ENCODE data around the gene OR4N2. TPM values are rescaled to one million over a fixed set of nuclear protein-coding genes. Genes with fewer than 3 reads are reported as not detected.

OR4N2 gene
- total RNA-seq, 1 experiment from 2014 or later = not detected

DNA sequence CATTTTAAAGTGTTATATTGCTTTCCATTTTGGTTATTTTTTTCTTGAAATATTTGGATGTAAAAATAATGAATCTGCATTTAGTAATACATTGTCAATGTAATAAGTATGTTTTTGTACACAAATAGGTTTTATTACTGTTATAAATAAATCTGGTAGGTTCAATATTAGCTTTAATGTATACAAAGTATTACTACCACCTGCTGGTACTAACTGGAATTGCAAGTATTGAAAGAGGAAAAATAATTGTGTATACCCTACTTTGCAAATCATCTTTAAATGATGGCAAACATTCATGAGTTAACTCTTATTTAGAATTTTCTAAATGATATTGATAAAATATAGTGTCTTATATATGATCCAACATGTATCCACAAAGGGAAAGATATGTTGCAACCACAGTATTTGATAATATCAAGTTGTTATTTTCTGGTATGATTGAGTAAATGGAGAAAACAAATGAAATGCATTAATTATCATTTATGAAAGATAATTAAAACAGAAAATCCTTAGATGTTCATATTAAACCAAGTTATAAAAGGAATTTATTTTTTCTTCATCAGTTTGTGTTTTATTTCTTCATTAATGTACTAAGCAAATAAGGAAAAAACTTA is 74.6 kb downstream of the OR4N2 start:
- RAD21 ChIA-PET (ENCODE audit: low non-redundant PET in 1 of 2, low total read pairs in 2 of 2, uncharacterized antibody in 2 of 2, unreplicated experiment in 2 of 2) = no interaction called here
- no peak overlapping the region for H3K27ac ChIP-seq (ENCODE audit: low read depth, low read length)
- POLR2A ChIA-PET = no interaction called here
- no TSS peak for BruUV-seq (replicated peaks)
- intact Hi-C loops (cut with micrococcal nuclease) = no loop called here
- TF ChIP-seq POLR2A (IDR thresholded peaks at IDR 0.05; ENCODE audit: borderline replicate concordance, extremely low read depth, insufficient read depth, insufficient read length) (no peak), SIN3A (IDR thresholded peaks at IDR 0.05; ENCODE audit: low read depth) (no peak), ZFX (IDR thresholded peaks at IDR 0.05) (no peak), EZH2 (IDR thresholded peaks at IDR 0.05) (no peak), EZH2phosphoT487 (IDR thresholded peaks at IDR 0.05; ENCODE audit: borderline replicate concordance) (no peak), RAD21 (IDR thresholded peaks at IDR 0.05; ENCODE audit: low read depth) (0 out of 2 replicates have a peak, but pooled peaks have one; percentile 5), SP1 (IDR thresholded peaks at IDR 0.05; ENCODE audit: low read depth) (no peak)
- TF ChIP-seq, protein P1, sequence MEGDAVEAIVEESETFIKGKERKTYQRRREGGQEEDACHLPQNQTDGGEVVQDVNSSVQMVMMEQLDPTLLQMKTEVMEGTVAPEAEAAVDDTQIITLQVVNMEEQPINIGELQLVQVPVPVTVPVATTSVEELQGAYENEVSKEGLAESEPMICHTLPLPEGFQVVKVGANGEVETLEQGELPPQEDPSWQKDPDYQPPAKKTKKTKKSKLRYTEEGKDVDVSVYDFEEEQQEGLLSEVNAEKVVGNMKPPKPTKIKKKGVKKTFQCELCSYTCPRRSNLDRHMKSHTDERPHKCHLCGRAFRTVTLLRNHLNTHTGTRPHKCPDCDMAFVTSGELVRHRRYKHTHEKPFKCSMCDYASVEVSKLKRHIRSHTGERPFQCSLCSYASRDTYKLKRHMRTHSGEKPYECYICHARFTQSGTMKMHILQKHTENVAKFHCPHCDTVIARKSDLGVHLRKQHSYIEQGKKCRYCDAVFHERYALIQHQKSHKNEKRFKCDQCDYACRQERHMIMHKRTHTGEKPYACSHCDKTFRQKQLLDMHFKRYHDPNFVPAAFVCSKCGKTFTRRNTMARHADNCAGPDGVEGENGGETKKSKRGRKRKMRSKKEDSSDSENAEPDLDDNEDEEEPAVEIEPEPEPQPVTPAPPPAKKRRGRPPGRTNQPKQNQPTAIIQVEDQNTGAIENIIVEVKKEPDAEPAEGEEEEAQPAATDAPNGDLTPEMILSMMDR (IDR thresholded peaks at IDR 0.05 in 2 of 3, conservative IDR thresholded peaks at IDR 0.05 in 1 of 3; ENCODE audit: borderline replicate concordance in 1 of 3, insufficient read depth in 1 of 3, low read depth in 2 of 3, low read length in 2 of 3) = peak in 2 of 3 experiments; percentile 51 to 78; a peak in 4 of 6 replicates
- TF ChIP-seq, protein P2, sequence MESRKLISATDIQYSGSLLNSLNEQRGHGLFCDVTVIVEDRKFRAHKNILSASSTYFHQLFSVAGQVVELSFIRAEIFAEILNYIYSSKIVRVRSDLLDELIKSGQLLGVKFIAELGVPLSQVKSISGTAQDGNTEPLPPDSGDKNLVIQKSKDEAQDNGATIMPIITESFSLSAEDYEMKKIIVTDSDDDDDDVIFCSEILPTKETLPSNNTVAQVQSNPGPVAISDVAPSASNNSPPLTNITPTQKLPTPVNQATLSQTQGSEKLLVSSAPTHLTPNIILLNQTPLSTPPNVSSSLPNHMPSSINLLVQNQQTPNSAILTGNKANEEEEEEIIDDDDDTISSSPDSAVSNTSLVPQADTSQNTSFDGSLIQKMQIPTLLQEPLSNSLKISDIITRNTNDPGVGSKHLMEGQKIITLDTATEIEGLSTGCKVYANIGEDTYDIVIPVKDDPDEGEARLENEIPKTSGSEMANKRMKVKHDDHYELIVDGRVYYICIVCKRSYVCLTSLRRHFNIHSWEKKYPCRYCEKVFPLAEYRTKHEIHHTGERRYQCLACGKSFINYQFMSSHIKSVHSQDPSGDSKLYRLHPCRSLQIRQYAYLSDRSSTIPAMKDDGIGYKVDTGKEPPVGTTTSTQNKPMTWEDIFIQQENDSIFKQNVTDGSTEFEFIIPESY (IDR thresholded peaks at IDR 0.05; ENCODE audit: extremely low read depth, insufficient replicate concordance, low read length) = no peak
- H3K79me2 ChIP-seq (ENCODE audit: insufficient read depth, low read length) = no peaks in the 10 kb centered on the region
- no peak overlapping the region for H3K4me3 ChIP-seq (replicated peaks in 1 of 2; ENCODE audit: low read depth in 1 of 2, low read length in 2 of 2)
- CTCF ChIA-PET = interaction anchor here (1.0 kb wide), 1 partner anchor 349 kb away, joined by 3 read pairs; no protein-coding TSS in a partner anchor
- H3K9ac ChIP-seq (ENCODE audit: low read length) = no peak overlapping the region
- H2AFZ ChIP-seq (ENCODE audit: low read depth, low read length, poor library complexity, severe bottlenecking) = no peak overlapping the region
- no peak overlapping the region for H3K4me2 ChIP-seq (ENCODE audit: low read length)
- DNase-seq (ENCODE audit: low read depth, low spot score) (peak; percentile 4), ATAC-seq (no peak)
- H4K20me1 ChIP-seq (ENCODE audit: insufficient read depth) = no peaks in the 10 kb centered on the region
- H3K9me3 ChIP-seq (ENCODE audit: control insufficient read depth in 1 of 2, insufficient read depth in 1 of 2, low read depth in 1 of 2, low read length in 2 of 2) = peaks cover 11 to 33% of the 10 kb centered on the region in 2 experiments; a peak in 3 of 4 replicates
- no peaks in the 10 kb centered on the region for H3K36me3 ChIP-seq (ENCODE audit: control insufficient read depth in 1 of 2, insufficient read depth in 2 of 2, low read length in 2 of 2)
- H3K9me2 ChIP-seq (ENCODE audit: insufficient read depth) = no peaks in the 10 kb centered on the region
- no peaks in the 10 kb centered on the region; a peak in 1 of 4 replicates for H3K4me1 ChIP-seq (ENCODE audit: control insufficient read depth in 1 of 2, insufficient read depth in 2 of 2, low read length in 2 of 2)
- no peaks in the 10 kb centered on the region for H3K27me3 ChIP-seq (ENCODE audit: insufficient read depth, low read length)

Other genes with a start within 250 kb of the OR4N2 start
- not detected for gene OR11H2, start 89.9 kb upstream of the OR4N2 start, total RNA-seq (2021; ENCODE audit: unreplicated experiment)
- gene OR4Q3, start 60.2 kb upstream of the OR4N2 start, total RNA-seq (2021; ENCODE audit: unreplicated experiment) = not detected
- gene OR4M1, start 30.3 kb upstream of the OR4N2 start, total RNA-seq (2021; ENCODE audit: unreplicated experiment) = not detected
- not detected for gene OR4K2, start 71.4 kb downstream of the OR4N2 start, total RNA-seq (2021; ENCODE audit: unreplicated experiment)
- not detected for gene OR4K5, start 116.8 kb downstream of the OR4N2 start, total RNA-seq (2021; ENCODE audit: unreplicated experiment)
- not detected for gene OR4K1, start 127.1 kb downstream of the OR4N2 start, total RNA-seq (2021; ENCODE audit: unreplicated experiment)
- not detected for gene OR4K15, start 171.8 kb downstream of the OR4N2 start, total RNA-seq (2021; ENCODE audit: unreplicated experiment)
- gene OR4Q2, start 198.4 kb downstream of the OR4N2 start, total RNA-seq (2021; ENCODE audit: unreplicated experiment) = not detected
- not detected for gene OR4K14, start 215.5 kb downstream of the OR4N2 start, total RNA-seq (2021; ENCODE audit: unreplicated experiment)
- not detected for gene OR4K13, start 232.3 kb downstream of the OR4N2 start, total RNA-seq (2021; ENCODE audit: unreplicated experiment)